NK-92 treated with Interleukin-12 subunit alpha and Interleukin-12 subunit beta, amount 100 ng/mL, for 24 hours (cell line): Measurements from ENCODE around the gene MYO6.

Source experiments
- DNase-seq: peaks from one replicate; lab custom pipeline; 2025; lab: John Stamatoyannopoulos, UW

The MYO6 gene

GRCh38 chr6:75947935-75948334 is 198.9 kb downstream of the MYO6 start:
- no peak for DNase-seq

- DNase-seq, result no peak
Measured at GRCh38 chr6:75952128-75952527, 203.1 kb downstream of the MYO6 start.

- no peak for DNase-seq
Measured at GRCh38 chr6:75963569-75963968, 214.5 kb downstream of the MYO6 start.

- DNase-seq, result no peak
Measured at GRCh38 chr6:75968143-75968542, 219.1 kb downstream of the MYO6 start.
